OCI-LY1 (cell line): ENCODE data around the gene ANKRD6.

Experiments
- EZH2 ChIP-seq: fragments of 200-600 bp; sonication (generic), shearing (Covaris generic); IDR thresholded peaks from 2 replicates; pipeline ENCODE4 v1.8.0; 2017; ENCODE audit warnings: borderline replicate concordance, mixed run types, mild to moderate bottlenecking, antibody characterized with exemption, low read length, moderate library complexity, mixed read lengths
- TF ChIP-seq, protein P1 (sequence below): fragments of 200-600 bp; sonication (generic), shearing (Covaris generic); IDR thresholded peaks from 2 replicates; pipeline ENCODE4 v1.5.1; 2017; ENCODE audit warnings: mild to moderate bottlenecking, antibody characterized with exemption, low read length, moderate library complexity, mixed read lengths

DNA sequence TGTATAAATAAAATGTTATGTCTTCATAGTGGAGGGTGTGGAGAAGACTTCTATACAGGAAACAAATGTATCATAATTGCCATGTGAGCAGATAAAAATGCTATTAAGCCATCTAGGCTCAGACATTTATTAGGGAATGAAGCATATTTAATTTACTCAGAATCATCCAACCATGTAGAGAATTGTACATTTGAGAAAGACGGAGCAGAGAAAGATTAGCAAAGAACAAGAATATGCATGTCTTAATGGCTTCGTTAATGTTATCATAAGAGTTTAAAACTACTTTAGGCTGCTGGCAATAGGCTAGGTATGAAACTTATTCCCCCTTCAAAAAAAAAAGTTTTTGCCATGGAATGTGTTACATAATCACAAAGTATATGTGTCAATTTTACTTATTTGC is 6.1 kb downstream of the ANKRD6 start:
- TF ChIP-seq EZH2 = no peak
- TF ChIP-seq, protein P1, sequence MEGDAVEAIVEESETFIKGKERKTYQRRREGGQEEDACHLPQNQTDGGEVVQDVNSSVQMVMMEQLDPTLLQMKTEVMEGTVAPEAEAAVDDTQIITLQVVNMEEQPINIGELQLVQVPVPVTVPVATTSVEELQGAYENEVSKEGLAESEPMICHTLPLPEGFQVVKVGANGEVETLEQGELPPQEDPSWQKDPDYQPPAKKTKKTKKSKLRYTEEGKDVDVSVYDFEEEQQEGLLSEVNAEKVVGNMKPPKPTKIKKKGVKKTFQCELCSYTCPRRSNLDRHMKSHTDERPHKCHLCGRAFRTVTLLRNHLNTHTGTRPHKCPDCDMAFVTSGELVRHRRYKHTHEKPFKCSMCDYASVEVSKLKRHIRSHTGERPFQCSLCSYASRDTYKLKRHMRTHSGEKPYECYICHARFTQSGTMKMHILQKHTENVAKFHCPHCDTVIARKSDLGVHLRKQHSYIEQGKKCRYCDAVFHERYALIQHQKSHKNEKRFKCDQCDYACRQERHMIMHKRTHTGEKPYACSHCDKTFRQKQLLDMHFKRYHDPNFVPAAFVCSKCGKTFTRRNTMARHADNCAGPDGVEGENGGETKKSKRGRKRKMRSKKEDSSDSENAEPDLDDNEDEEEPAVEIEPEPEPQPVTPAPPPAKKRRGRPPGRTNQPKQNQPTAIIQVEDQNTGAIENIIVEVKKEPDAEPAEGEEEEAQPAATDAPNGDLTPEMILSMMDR = no peak
